Measurements from ENCODE around the gene SPINK6. TPM values are rescaled to one million over a fixed set of nuclear protein-coding genes. Genes with fewer than 3 reads are reported as not detected.

SPINK6 gene
- polyA plus RNA-seq, 1 donor (not counting 4 experiments of a cell fraction or from before 2014, with no cell fraction given) = 35.5 TPM

DNA sequence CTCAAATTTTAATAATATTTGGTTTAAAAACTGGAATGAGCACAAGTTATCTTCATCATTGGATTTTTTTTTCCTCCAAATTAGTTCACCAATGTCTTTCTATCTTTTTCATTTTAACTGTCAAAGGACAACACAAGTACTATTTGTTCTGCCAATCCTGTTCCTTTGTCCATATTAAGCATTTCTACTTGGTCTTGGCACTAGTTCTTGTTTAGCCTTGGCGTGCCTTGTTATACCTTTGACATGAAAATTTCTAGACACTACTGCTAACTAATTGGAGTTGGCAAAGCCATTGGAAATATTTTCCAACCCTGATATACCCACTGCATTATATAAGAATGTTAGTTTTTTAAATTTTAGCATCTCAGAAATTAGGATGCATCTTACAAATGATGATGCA is 3.8 kb downstream of the SPINK6 start:
- no peaks in the 10 kb centered on the region for H3K36me3 ChIP-seq (ENCODE audit: control insufficient read depth in 2 of 2, extremely low read depth in 1 of 2, insufficient read depth in 2 of 2, low read length in 2 of 2)
- no peaks in the 10 kb centered on the region for H3K9me3 ChIP-seq (ENCODE audit: control insufficient read depth, low read depth, low read length)
- H3K79me2 ChIP-seq (ENCODE audit: control insufficient read depth, insufficient read depth, low read length) = no peaks in the 10 kb centered on the region
- H4K20me1 ChIP-seq (ENCODE audit: control insufficient read depth, extremely low read depth, insufficient read depth, low read length) = no peaks in the 10 kb centered on the region
- H3K27me3 ChIP-seq (ENCODE audit: control insufficient read depth, extremely low read depth, insufficient read depth, low read length) = no peaks in the 10 kb centered on the region
- no peaks in the 10 kb centered on the region for H3K9me1 ChIP-seq (ENCODE audit: control insufficient read depth, extremely low read depth, insufficient read depth, low read length)
- no peak for TF ChIP-seq EZH2 (IDR thresholded peaks at IDR 0.05; ENCODE audit: low read length)
- no peak for TF ChIP-seq CTCF (optimal IDR thresholded peaks at IDR 0.05 in 1 of 3, IDR thresholded peaks at IDR 0.05 in 1 of 3, conservative IDR thresholded peaks at IDR 0.05 in 1 of 3; ENCODE audit: extremely low read depth in 1 of 3, insufficient read depth in 2 of 3, low read length in 3 of 3)
- H3K4me1 ChIP-seq (ENCODE audit: control insufficient read depth, extremely low read depth, insufficient read depth, low read length) = peaks cover 28% of the 10 kb centered on the region
- no peak overlapping the region for H2AFZ ChIP-seq (ENCODE audit: control insufficient read depth, low read length)
- H3K27ac ChIP-seq (ENCODE audit: control insufficient read depth, insufficient read depth, low read length) = no peak overlapping the region
- no peak for FAIRE-seq
- no peak overlapping the region for H3K9ac ChIP-seq (ENCODE audit: control insufficient read depth, extremely low read depth, insufficient read depth, low read length)
- H3K4me2 ChIP-seq (ENCODE audit: control insufficient read depth, extremely low read depth, insufficient read depth, low read depth, low read length) = no peak overlapping the region
- no peak overlapping the region for H3K4me3 ChIP-seq (ENCODE audit: control insufficient read depth in 2 of 3, extremely low read depth in 1 of 3, insufficient read depth in 2 of 3, low read depth in 1 of 3, low read length in 3 of 3)
- no peak for DNase-seq (ENCODE audit: low read depth, low spot score)
- dilution Hi-C loops (cut with MboI; ENCODE audit: extremely low pct_ligation_motif_present, low sequenced_read_pairs) = no loop called here

DNA sequence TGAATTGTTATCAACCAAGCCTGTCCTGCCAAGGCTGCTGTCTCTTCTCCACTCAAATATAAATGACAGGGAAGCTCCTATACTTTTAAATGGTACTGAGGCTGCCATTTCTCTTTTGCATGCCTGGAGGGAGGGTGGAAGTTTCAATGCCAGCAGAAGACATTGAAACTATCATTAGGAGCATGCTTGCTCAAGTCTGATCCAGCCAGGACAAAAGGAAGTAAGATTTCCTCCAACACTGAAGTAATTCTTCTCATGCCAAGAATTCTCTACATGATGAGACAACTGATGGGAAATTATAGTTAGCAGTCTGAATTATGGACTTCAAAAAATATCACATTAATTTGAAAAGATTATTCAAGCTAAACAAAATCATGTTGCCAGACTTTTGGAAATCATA is 5.4 kb downstream of the SPINK6 start:
- FAIRE-seq (peak; percentile 90), DNase-seq (ENCODE audit: low read depth, low spot score) (no peak)
- H3K36me3 ChIP-seq (ENCODE audit: control insufficient read depth in 2 of 2, extremely low read depth in 1 of 2, insufficient read depth in 2 of 2, low read length in 2 of 2) = no peaks in the 10 kb centered on the region
- no peak overlapping the region for H3K9ac ChIP-seq (ENCODE audit: control insufficient read depth, extremely low read depth, insufficient read depth, low read length)
- H4K20me1 ChIP-seq (ENCODE audit: control insufficient read depth, extremely low read depth, insufficient read depth, low read length) = no peaks in the 10 kb centered on the region
- no peaks in the 10 kb centered on the region for H3K9me3 ChIP-seq (ENCODE audit: control insufficient read depth, low read depth, low read length)
- peak overlapping the region in 1 of 3 experiments; percentile 2 for H3K4me3 ChIP-seq (ENCODE audit: control insufficient read depth in 2 of 3, extremely low read depth in 1 of 3, insufficient read depth in 2 of 3, low read depth in 1 of 3, low read length in 3 of 3)
- H3K27ac ChIP-seq (ENCODE audit: control insufficient read depth, insufficient read depth, low read length) = no peak overlapping the region
- TF ChIP-seq CTCF (optimal IDR thresholded peaks at IDR 0.05 in 1 of 3, IDR thresholded peaks at IDR 0.05 in 1 of 3, conservative IDR thresholded peaks at IDR 0.05 in 1 of 3; ENCODE audit: extremely low read depth in 1 of 3, insufficient read depth in 2 of 3, low read length in 3 of 3) = no peak
- no peak for TF ChIP-seq EZH2 (IDR thresholded peaks at IDR 0.05; ENCODE audit: low read length)
- H3K4me2 ChIP-seq (ENCODE audit: control insufficient read depth, extremely low read depth, insufficient read depth, low read depth, low read length) = peak overlapping the region; percentile 50
- H3K4me1 ChIP-seq (ENCODE audit: control insufficient read depth, extremely low read depth, insufficient read depth, low read length) = peaks cover 18% of the 10 kb centered on the region
- peak overlapping the region; percentile 88 for H2AFZ ChIP-seq (ENCODE audit: control insufficient read depth, low read length)
- dilution Hi-C loops (cut with MboI; ENCODE audit: extremely low pct_ligation_motif_present, low sequenced_read_pairs) = no loop called here
- H3K9me1 ChIP-seq (ENCODE audit: control insufficient read depth, extremely low read depth, insufficient read depth, low read length) = no peaks in the 10 kb centered on the region
- no peaks in the 10 kb centered on the region for H3K79me2 ChIP-seq (ENCODE audit: control insufficient read depth, insufficient read depth, low read length)
- H3K27me3 ChIP-seq (ENCODE audit: control insufficient read depth, extremely low read depth, insufficient read depth, low read length) = no peaks in the 10 kb centered on the region

Data from keratinocyte (primary cell).